T-helper 1 cell (primary cell): ENCODE results near the gene FICD.

Source experiments
- DNase-seq, 5 donors: peaks; one replicate each; pipeline ENCODE4 v3.0.0-alpha.2; 2012 to 2020

FICD gene

DNA sequence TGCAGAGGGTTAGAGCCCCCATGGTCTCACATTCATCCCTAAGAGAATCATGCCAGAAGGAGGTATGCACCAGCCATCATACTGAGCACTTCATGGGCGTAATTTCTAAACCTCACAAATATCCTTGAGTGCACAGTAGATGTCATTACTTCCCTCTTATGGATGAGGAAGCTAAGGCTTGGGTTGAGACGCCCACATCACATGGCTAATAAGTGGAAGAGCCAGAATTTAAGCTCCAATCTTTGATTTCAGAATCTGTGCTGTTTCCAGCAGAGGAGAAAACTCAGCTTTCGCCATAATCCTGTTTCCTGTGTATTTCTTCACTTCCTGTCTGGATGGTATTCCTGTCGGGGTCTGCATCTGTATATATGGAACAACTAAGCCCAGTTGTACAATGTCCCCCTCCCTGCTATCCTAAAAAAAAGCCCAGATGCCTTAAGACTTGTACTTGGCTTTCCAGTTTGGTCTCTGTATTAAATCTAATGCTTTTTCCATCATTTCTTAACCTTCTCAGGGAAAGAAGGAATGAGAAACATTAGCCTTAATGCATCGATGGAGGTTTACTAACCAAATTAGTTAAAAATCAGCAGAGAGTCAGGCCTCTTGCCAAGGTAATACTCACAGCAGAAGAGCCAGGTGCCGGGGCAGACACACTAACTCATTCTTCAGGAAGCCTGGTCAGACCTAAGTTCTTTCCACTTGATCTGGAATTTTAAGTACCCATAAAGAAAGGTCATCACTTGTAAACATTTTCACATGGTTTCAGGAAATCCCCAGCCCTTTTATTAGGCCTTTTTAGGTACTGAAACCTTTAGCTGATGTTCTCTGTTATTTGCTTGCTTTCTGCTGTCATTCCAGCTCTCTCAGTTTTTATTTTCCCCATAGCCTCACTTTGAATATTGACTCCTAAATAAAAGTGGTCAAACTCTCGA is 52.6 kb downstream of the FICD start:
- DNase-seq: no peak

- peak in 3 of 5 donors; percentile 55 to 91 (median 62) for DNase-seq
Observed at GRCh38 chr12:108568338-108569154, 53.5 kb downstream of the FICD start.
